GM19193 (cell line): ENCODE data around the gene HSPA9.

Source experiments
- POLR2A ChIP-seq: IDR thresholded peaks from 4 replicates; pipeline ENCODE4 v1.6.1; 2011; ENCODE audit not compliant: insufficient read depth, insufficient read length; ENCODE audit errors: extremely low read depth

The HSPA9 gene

GRCh38 chr5:138579517-138579863, 4.3 kb upstream of the HSPA9 start:
- TF ChIP-seq POLR2A = no peak

DNA sequence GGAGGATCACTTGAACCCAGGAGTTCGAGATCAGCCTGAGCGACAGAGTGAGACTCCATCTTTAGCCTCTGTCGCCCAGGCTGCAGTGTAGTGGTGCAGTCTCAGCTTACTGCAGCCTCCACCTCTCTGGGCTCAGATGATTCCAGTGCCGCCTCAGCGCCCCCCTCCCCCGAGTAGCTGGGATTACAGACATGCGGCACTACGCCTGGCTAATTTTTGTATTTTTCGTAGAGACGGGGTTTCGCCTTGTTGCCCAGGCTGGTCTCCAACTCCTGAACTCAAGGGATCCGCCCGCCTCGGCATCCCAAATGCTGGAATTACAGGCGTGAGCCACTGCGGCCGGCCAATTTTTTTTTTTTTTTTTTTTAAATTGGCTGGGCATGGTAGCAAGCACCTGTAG, 2.3 kb upstream of the HSPA9 start:
- TF ChIP-seq POLR2A = no peak

DNA sequence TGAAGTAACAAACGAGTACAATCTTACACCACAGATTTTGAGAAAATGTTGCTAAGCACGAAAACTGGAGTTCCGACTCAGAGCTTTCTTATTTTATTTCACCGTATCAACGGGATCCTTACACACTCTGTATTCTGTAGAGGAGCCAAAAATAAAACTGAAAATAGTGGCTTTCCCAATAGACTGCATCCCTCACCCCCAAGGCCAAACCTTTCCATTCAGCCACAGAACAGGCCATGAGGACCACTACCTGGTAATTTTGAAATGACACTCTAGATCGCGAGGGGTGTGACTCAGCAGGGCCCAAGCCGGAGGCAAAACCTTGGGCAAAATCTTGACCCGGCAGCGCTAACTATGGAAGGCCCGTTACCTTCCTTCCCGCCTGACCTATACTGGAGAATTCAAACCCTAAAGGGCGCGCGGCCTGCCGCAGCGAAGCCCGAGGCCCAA, 432 bp downstream of the HSPA9 start:
- TF ChIP-seq POLR2A = no peak

- TF ChIP-seq POLR2A = no peak
Measured at GRCh38 chr5:138573949-138574670, 1.1 kb downstream of the HSPA9 start.

- no peak for TF ChIP-seq POLR2A
Measured at GRCh38 chr5:138573223-138573622, 2.0 kb downstream of the HSPA9 start.

GRCh38 chr5:138570871-138571270, 4.3 kb downstream of the HSPA9 start:
- no peak for TF ChIP-seq POLR2A

DNA sequence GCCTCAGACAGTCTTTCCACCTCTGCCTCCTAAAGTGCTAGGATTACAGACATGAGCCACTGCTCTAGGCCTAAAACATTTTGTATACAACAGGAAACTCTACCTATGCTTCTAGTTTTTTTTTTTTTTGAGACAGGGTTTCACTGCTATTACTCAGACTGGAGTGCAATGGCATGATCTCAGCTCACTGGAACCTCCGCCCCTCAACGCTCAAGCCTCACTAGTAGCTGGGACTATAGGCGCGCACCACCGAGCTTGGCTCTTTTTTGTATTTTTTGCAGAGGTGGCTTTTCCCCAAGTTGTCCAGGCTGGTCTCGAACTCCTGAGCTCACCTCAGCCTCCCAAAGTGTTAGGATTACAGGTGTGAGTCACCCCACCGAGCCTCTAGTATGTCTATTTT, 5.4 kb downstream of the HSPA9 start:
- TF ChIP-seq POLR2A = no peak

- TF ChIP-seq POLR2A = no peak
Measured at GRCh38 chr5:138568061-138568824, 7.0 kb downstream of the HSPA9 start.

DNA sequence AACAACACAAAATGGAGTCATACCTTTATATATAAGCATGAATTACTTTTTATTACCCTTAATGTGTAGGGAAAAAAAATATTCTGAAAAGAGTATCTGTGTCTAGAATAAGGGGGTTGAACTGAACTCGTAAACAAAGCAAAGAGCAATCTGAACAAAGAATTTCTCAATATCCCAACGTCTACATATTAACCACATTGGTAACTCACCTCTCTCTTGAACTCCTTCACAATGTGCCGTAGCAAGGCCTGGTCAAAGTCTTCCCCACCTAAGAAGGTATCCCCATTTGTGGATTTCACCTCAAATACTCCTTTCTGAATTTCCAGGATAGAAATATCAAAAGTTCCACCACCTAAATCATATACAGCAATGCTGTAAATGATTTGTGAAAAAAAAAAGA, 8.4 kb downstream of the HSPA9 start:
- no peak for TF ChIP-seq POLR2A

- no peak for TF ChIP-seq POLR2A
Measured at GRCh38 chr5:138565100-138565821, 9.9 kb downstream of the HSPA9 start.

DNA sequence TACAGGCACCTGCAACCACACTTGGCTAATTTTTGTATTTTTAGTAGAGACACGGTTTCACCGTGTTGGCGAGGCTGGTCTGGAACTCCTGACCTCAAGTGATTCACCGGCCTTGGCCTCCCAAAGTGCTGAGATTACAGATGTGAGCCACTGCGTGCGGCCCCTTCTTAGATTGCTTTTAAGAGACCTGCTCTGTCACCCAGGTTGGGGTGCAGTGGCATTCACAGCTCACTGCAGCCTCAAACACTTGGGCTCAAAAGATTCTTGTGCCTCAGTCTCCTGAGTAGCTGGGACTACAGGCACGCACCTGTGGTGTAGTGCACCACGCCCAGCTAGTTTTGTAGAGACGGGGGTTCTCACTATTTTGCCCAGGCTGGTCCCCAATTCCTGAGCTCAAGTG, 11.0 kb downstream of the HSPA9 start:
- no peak for TF ChIP-seq POLR2A

DNA sequence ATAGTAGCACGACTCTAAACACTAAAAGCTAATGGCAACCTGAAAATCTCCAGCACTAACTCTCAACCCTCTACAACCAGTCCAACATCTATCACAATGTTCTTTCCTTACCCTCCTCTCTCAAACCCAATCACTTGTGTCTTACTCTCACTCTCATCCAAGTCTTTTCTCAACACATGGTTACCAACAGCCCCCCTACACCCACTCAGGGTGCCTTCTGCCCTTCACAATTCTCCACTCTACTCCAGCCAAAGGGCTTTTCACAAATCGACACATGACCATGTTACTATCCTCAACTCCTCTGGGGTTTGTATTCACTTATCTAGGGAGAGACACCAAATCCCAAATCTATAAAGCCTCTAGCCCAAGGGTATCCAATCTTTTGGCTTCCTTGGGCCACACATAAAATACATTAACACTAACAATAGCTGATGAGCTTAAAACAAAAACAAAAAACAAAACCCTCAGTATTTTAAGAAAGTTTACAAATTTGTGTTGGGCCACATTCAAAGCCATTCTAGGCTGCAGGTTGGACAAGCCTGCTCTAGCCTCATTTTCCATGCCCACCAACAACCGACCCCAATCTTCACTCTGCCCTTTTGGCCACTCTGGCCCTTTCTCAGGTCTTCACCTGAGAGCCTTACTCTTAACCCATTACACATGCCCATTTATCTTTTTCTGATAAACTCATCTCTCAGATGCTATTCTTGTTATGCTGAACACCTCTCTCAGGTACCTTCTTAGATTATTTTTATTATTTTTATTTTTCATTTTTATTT, 11.7 kb downstream of the HSPA9 start:
- no peak for TF ChIP-seq POLR2A

GRCh38 chr5:138560971-138561370, 14.2 kb downstream of the HSPA9 start:
- TF ChIP-seq POLR2A = no peak

DNA sequence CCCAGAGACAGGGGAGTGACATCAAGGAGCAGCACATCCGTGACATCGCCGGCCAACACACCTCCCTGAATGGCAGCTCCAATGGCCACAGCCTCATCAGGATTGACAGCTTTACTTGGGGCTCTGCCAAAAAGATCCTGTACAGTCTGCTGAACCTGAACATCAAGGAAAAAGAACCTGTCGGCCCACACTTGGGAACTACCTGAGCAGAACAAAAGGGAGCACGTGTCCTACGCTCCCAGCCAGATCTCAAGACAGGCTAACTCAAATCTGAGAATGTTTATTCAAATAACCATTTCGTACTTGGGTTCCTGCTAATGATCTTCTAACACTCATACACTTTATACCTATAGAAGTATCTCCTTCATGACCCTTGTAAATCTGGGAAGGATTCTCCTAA, 15.3 kb downstream of the HSPA9 start:
- no peak for TF ChIP-seq POLR2A

DNA sequence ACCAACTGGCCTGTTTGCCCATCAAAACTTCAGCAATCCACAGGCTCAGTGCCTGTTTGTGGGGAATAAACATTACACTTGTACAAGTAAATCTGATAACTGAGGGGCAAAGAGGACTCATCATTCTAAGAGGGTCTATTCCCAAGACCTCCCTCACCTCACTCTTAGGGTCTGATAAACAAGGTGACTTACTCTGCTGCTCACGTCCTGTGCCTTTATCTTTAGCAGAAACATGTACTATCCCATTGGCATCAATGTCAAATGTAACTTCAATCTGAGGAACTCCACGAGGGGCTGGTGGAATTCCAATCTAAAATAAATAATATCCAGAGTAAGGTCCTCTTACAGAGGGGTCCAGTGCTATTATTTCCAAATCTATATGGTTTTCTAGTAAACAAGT, 17.5 kb downstream of the HSPA9 start:
- TF ChIP-seq POLR2A = no peak
